ENCODE results near the gene SLC25A24. TPM values are rescaled to one million over a fixed set of nuclear protein-coding genes. Genes with fewer than 3 reads are reported as not detected.

SLC25A24 gene
- total RNA-seq, 1 experiment from 2014 or later = 23.6 TPM

DNA sequence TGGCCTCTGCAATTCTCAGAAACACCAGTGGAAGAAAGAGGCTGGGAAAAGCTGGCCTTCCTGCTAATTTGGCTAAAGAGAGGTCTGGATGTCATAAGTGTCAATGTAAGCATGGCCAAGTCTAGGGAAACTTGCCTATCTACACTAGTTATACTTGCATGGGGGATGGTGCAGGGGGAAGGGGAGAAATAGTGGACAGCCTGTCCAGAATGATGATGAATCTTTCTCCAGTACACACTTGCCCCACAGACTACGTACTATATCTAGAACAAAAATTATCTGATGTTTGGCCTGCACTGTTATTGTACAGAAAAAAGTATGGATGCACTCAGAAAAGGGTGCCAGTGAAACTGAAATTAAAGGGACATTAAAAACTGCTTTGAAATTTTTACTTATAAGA lies 114.5 kb downstream of the SLC25A24 start:
- POLR2A ChIA-PET = no interaction called here
- ATAC-seq = no peak
- BruUV-seq (replicated peaks) = no TSS peak

More for the DNA sequence above, 114.5 kb downstream of the SLC25A24 start:
- H3K4me2 ChIP-seq (ENCODE audit: low read length) = no peak overlapping the region
- ChIA-PET CTCF (no interaction called here), RAD21 (ENCODE audit: low non-redundant PET in 1 of 2, low total read pairs in 2 of 2, uncharacterized antibody in 2 of 2, unreplicated experiment in 2 of 2) (no interaction called here)
- H3K27ac ChIP-seq (ENCODE audit: low read depth, low read length) = no peak overlapping the region
- no peak overlapping the region for H3K4me3 ChIP-seq (replicated peaks in 1 of 2; ENCODE audit: low read depth in 1 of 2, low read length in 2 of 2)
- no peaks in the 10 kb centered on the region for H3K4me1 ChIP-seq (ENCODE audit: control insufficient read depth in 1 of 2, insufficient read depth in 2 of 2, low read length in 2 of 2)
- H3K9ac ChIP-seq (ENCODE audit: low read length) = no peak overlapping the region
- TF ChIP-seq, protein P1, sequence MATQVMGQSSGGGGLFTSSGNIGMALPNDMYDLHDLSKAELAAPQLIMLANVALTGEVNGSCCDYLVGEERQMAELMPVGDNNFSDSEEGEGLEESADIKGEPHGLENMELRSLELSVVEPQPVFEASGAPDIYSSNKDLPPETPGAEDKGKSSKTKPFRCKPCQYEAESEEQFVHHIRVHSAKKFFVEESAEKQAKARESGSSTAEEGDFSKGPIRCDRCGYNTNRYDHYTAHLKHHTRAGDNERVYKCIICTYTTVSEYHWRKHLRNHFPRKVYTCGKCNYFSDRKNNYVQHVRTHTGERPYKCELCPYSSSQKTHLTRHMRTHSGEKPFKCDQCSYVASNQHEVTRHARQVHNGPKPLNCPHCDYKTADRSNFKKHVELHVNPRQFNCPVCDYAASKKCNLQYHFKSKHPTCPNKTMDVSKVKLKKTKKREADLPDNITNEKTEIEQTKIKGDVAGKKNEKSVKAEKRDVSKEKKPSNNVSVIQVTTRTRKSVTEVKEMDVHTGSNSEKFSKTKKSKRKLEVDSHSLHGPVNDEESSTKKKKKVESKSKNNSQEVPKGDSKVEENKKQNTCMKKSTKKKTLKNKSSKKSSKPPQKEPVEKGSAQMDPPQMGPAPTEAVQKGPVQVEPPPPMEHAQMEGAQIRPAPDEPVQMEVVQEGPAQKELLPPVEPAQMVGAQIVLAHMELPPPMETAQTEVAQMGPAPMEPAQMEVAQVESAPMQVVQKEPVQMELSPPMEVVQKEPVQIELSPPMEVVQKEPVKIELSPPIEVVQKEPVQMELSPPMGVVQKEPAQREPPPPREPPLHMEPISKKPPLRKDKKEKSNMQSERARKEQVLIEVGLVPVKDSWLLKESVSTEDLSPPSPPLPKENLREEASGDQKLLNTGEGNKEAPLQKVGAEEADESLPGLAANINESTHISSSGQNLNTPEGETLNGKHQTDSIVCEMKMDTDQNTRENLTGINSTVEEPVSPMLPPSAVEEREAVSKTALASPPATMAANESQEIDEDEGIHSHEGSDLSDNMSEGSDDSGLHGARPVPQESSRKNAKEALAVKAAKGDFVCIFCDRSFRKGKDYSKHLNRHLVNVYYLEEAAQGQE (IDR thresholded peaks at IDR 0.05; ENCODE audit: low read depth) = no peak
- TF ChIP-seq CBX3 (IDR thresholded peaks at IDR 0.05; ENCODE audit: low read depth) (no peak), TCF7L2 (IDR thresholded peaks at IDR 0.05; ENCODE audit: borderline replicate concordance, extremely low read depth, insufficient read depth, insufficient read length) (no peak), RAD21 (IDR thresholded peaks at IDR 0.05; ENCODE audit: low read depth) (no peak), POLR2AphosphoS5 (IDR thresholded peaks at IDR 0.05; ENCODE audit: low read depth, low read length) (no peak), ELF1 (IDR thresholded peaks at IDR 0.05; ENCODE audit: borderline replicate concordance, low read depth) (no peak), YY1 (IDR thresholded peaks at IDR 0.05; ENCODE audit: extremely low read depth, insufficient replicate concordance, low read depth, low read length) (no peak)
- intact Hi-C loops (cut with micrococcal nuclease) = no loop called here
- no peaks in the 10 kb centered on the region for H3K79me2 ChIP-seq (ENCODE audit: insufficient read depth, low read length)
- no peaks in the 10 kb centered on the region for H3K9me3 ChIP-seq (ENCODE audit: control insufficient read depth in 1 of 2, insufficient read depth in 1 of 2, low read depth in 1 of 2, low read length in 2 of 2)
- no peak for DNase-seq (ENCODE audit: low read depth, low spot score)
- H4K20me1 ChIP-seq (ENCODE audit: insufficient read depth) = no peaks in the 10 kb centered on the region
- no peak overlapping the region for H2AFZ ChIP-seq (ENCODE audit: low read depth, low read length, poor library complexity, severe bottlenecking)
- H3K9me2 ChIP-seq (ENCODE audit: insufficient read depth) = no peaks in the 10 kb centered on the region
- peaks cover 68% of the 10 kb centered on the region for H3K27me3 ChIP-seq (ENCODE audit: insufficient read depth, low read length)
- H3K36me3 ChIP-seq (ENCODE audit: control insufficient read depth in 1 of 2, insufficient read depth in 2 of 2, low read length in 2 of 2) = no peaks in the 10 kb centered on the region
